MCF 10A (cell line): ENCODE measurements around the gene DNER. TPM values are rescaled to one million over a fixed set of nuclear protein-coding genes. Genes with fewer than 3 reads are reported as not detected.
A peak's percentile ranks its signal among the peaks of the same experiment; 100 is the strongest.

ENCODE experiments used
- BruUV-seq: library from RNA; stranded (reverse); fragments of 400-500 nt; replicated peaks from 2 replicates; lab custom pipeline; 2021; lab: Mats Ljungman, UMichigan
- CTCF ChIA-PET: fragments of 300-600 bp; sonication (Branson Sonifier 250); formaldehyde crosslinking; extraction: SDS; loops from one replicate; lab custom pipeline; 2021; ENCODE audit warnings: antibody characterized with exemption, inconsistent platforms; lab: Yijun Ruan, JAX
- POLR2A ChIA-PET: fragments of 300-600, 350-650 bp; sonication (Branson Sonifier 250); formaldehyde crosslinking; extraction: SDS; loops from one replicate; lab custom pipeline; 2020; ENCODE audit warnings: antibody characterized with exemption, inconsistent platforms; lab: Yijun Ruan, JAX
- DNase-seq: peaks from one replicate; pipeline ENCODE4 v3.0.0-alpha.2; 2018; ENCODE audit not compliant: unreplicated experiment
- H3K27ac Mint-ChIP-seq: one replicate; pipeline ENCODE4 v1.8.0; 2022; ENCODE audit warnings: mild to moderate bottlenecking, low read depth, mixed read lengths; ENCODE audit not compliant: unreplicated experiment
- H3K27me3 Mint-ChIP-seq: one replicate; pipeline ENCODE4 v1.8.0; 2022; ENCODE audit warnings: mixed read lengths; ENCODE audit not compliant: insufficient read depth, unreplicated experiment
- H3K36me3 Mint-ChIP-seq: one replicate; pipeline ENCODE4 v1.8.0; 2022; ENCODE audit warnings: mild to moderate bottlenecking, moderate library complexity, mixed read lengths; ENCODE audit not compliant: insufficient read depth, unreplicated experiment
- H3K4me1 Mint-ChIP-seq: one replicate; pipeline ENCODE4 v1.8.0; 2022; ENCODE audit warnings: mixed read lengths; ENCODE audit not compliant: insufficient read depth, unreplicated experiment
- H3K4me3 Mint-ChIP-seq: one replicate; pipeline ENCODE4 v1.8.0; 2022; ENCODE audit warnings: mild to moderate bottlenecking, moderate library complexity, mixed read lengths; ENCODE audit not compliant: unreplicated experiment
- H3K9me3 Mint-ChIP-seq: one replicate; pipeline ENCODE4 v1.8.0; 2022; ENCODE audit warnings: mixed read lengths; ENCODE audit not compliant: unreplicated experiment
- CTCF ChIP-seq: fragments of 200-600 bp; IDR thresholded peaks from one replicate; pipeline ENCODE4 v1.8.0; 2022; ENCODE audit warnings: antibody characterized with exemption, mild to moderate bottlenecking; ENCODE audit not compliant: unreplicated experiment
- intact Hi-C: fragments of 100-400 bp; cut with micrococcal nuclease; formaldehyde crosslinking; loops from 2 replicates; pipeline ENCODE4 v1.14.1; 2022
- total RNA-seq: library from RNA; stranded (reverse); gene quantifications from 2 replicates; pipeline ENCODE4 v1.2.3, GENCODE V29; 2022

DNER gene
- total RNA-seq, 1 experiment from 2014 or later = 49.2 TPM

- intact Hi-C loops = no loop called here
- no peak for DNase-seq
These were observed 326.5 kb downstream of the DNER start for GRCh38 chr2:229387866-229388265.

GRCh38 chr2:229380101-229380625 is 334.2 kb downstream of the DNER start:
- peaks cover 27% of the 10 kb centered on the region for H3K9me3 Mint-ChIP-seq
- DNase-seq = no peak
- BruUV-seq = no TSS peak
- ChIA-PET CTCF (interaction anchor here (0.6 to 1.1 kb wide), 2 partner anchors 15 to 312 kb away, joined by 3 to 4 read pairs; no protein-coding TSS in a partner anchor), POLR2A (interaction anchor here (1.0 kb wide), 1 partner anchor 65 kb away, joined by 3 read pairs; no protein-coding TSS in a partner anchor)
- no peak overlapping the region for H3K27ac Mint-ChIP-seq
- peaks cover 65% of the 10 kb centered on the region for H3K36me3 Mint-ChIP-seq
- peaks cover 15% of the 10 kb centered on the region for H3K4me1 Mint-ChIP-seq
- H3K27me3 Mint-ChIP-seq = no peaks in the 10 kb centered on the region
- TF ChIP-seq CTCF = no peak
- intact Hi-C loops = no loop called here
- H3K4me3 Mint-ChIP-seq = no peak overlapping the region

More at GRCh38 chr2:229387866-229388265, 326.5 kb downstream of the DNER start:
- ChIA-PET CTCF (no interaction called here), POLR2A (interaction anchor here (1.4 kb wide), 1 partner anchor 14 kb away, joined by 3 read pairs; no protein-coding TSS in a partner anchor)
- no peak overlapping the region for H3K4me3 Mint-ChIP-seq
- peaks cover 77% of the 10 kb centered on the region for H3K36me3 Mint-ChIP-seq
- no peak for TF ChIP-seq CTCF
- no peaks in the 10 kb centered on the region for H3K27me3 Mint-ChIP-seq
- peaks cover 30% of the 10 kb centered on the region for H3K9me3 Mint-ChIP-seq
- BruUV-seq = no TSS peak
- H3K27ac Mint-ChIP-seq = no peak overlapping the region
- no peaks in the 10 kb centered on the region for H3K4me1 Mint-ChIP-seq

GRCh38 chr2:229378386-229378785 is 336.0 kb downstream of the DNER start:
- H3K27me3 Mint-ChIP-seq = no peaks in the 10 kb centered on the region
- peak overlapping the region; percentile 78 for H3K27ac Mint-ChIP-seq
- CTCF ChIA-PET = interaction anchor here (0.6 kb wide), 1 partner anchor 1479 kb away, joined by 3 read pairs; no protein-coding TSS in a partner anchor
- H3K4me1 Mint-ChIP-seq = peaks cover 15% of the 10 kb centered on the region
- POLR2A ChIA-PET = interaction anchor here (0.7 kb wide), 1 partner anchor 22 kb away, joined by 3 read pairs; no protein-coding TSS in a partner anchor
- no peak overlapping the region for H3K4me3 Mint-ChIP-seq
- no peak for DNase-seq
- no peak for TF ChIP-seq CTCF
- H3K36me3 Mint-ChIP-seq = peaks cover 64% of the 10 kb centered on the region
- peaks cover 12% of the 10 kb centered on the region for H3K9me3 Mint-ChIP-seq
- intact Hi-C loops = no loop called here
- no TSS peak for BruUV-seq

- peak overlapping the region; percentile 43 for H3K27ac Mint-ChIP-seq
- intact Hi-C loops = no loop called here
- peak; percentile 73 for DNase-seq
These were observed 337.5 kb downstream of the DNER start for GRCh38 chr2:229376866-229377265.

More at GRCh38 chr2:229376866-229377265, 337.5 kb downstream of the DNER start:
- peaks cover 18% of the 10 kb centered on the region for H3K4me1 Mint-ChIP-seq
- no peaks in the 10 kb centered on the region for H3K9me3 Mint-ChIP-seq
- H3K4me3 Mint-ChIP-seq = no peak overlapping the region
- no peak for TF ChIP-seq CTCF
- ChIA-PET CTCF (no interaction called here), POLR2A (interaction anchor here (0.6 to 1.5 kb wide), 7 partner anchors 10 to 176 kb away, joined by 3 to 6 read pairs (median 3); no protein-coding TSS in a partner anchor)
- peaks cover 61% of the 10 kb centered on the region for H3K36me3 Mint-ChIP-seq
- BruUV-seq = no TSS peak
- H3K27me3 Mint-ChIP-seq = no peaks in the 10 kb centered on the region
